ENCODE data around the gene CLC. TPM values are rescaled to one million over a fixed set of nuclear protein-coding genes. Genes with fewer than 3 reads are reported as not detected.

The CLC gene
- total and polyA plus RNA-seq, 3 donors from 2014 or later: 0.61 TPM; not detected in 2

DNA sequence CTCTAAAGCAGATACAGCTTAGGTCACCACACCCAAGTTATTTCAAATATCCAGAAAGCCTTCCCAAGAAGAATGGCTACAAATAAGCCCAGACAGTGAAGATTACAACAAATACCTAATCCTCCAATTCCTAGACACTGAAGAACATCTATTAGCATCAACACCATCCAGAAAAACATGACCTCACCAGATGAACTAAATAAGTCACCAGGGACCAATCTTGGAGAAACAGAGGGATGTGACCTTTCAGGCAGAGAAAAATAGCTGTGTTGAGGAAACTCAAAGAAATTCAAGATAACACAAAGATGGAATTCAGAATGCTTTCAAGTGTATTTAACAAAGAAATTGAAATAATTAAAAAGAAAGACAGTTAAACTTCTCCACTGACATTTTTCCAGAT is 15.0 kb upstream of the CLC start:
- DNase-seq: no peak
- Histone ChIP-seq H3K27ac (no peak overlapping the region), H3K36me3 (ENCODE audit: low read depth, missing control alignments) (no peaks in the 10 kb centered on the region), H3K27me3 (no peaks in the 10 kb centered on the region), H3K9me3 (no peaks in the 10 kb centered on the region), H3K4me1 (no peaks in the 10 kb centered on the region), H3K4me3 (no peak overlapping the region)
- no peak for TF ChIP-seq POLR2A (IDR thresholded peaks at IDR 0.05)
- intact Hi-C loops (cut with DNase I; ENCODE audit: low total_unique reads): no loop called here

DNA sequence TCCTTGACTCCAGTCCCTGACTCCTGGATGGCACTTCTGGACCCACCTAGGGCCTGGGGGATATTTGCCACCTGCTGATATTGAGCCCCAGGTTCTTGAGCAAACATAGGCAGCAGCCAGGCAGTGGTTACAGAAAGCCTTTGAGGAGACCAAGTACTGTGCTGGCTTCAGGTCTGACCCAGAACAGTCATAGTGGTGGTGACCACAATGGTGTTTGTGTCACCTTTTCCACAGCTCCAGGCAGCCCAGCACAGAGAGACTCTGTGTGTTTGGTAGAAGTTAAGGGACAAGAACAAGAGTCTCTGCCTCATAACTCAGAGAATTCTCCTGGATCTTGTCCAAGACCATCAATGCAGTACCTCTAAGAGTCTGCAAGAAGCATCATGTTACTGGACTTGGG is 14.6 kb upstream of the CLC start:
- intact Hi-C loops (cut with DNase I; ENCODE audit: low total_unique reads): no loop called here
- no peak for DNase-seq
- Histone ChIP-seq H3K27me3 (no peaks in the 10 kb centered on the region), H3K36me3 (ENCODE audit: low read depth, missing control alignments) (no peaks in the 10 kb centered on the region), H3K4me1 (no peaks in the 10 kb centered on the region), H3K4me3 (no peak overlapping the region), H3K9me3 (no peaks in the 10 kb centered on the region), H3K27ac (no peak overlapping the region)
- TF ChIP-seq, protein P1, sequence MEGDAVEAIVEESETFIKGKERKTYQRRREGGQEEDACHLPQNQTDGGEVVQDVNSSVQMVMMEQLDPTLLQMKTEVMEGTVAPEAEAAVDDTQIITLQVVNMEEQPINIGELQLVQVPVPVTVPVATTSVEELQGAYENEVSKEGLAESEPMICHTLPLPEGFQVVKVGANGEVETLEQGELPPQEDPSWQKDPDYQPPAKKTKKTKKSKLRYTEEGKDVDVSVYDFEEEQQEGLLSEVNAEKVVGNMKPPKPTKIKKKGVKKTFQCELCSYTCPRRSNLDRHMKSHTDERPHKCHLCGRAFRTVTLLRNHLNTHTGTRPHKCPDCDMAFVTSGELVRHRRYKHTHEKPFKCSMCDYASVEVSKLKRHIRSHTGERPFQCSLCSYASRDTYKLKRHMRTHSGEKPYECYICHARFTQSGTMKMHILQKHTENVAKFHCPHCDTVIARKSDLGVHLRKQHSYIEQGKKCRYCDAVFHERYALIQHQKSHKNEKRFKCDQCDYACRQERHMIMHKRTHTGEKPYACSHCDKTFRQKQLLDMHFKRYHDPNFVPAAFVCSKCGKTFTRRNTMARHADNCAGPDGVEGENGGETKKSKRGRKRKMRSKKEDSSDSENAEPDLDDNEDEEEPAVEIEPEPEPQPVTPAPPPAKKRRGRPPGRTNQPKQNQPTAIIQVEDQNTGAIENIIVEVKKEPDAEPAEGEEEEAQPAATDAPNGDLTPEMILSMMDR (IDR thresholded peaks at IDR 0.05): no peak
- TF ChIP-seq POLR2A (IDR thresholded peaks at IDR 0.05): no peak

DNA sequence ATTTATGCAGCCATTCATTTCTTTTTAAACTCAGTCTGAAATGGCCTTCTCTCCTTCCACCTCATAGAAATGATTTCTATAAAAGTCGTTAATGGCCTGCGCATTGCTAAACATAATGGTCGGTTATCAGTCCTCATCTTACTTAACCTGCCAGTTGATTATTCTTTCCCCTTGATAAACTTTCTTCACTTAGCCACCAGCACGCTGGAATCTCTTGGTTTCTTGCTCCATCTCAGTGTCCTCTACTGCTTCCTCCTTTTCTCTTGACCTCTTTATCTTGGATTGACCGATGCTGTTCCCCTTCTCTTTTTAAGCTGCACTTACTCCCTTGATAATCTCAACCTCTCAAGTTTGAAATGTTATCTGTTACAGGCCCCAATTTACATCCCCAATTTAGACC is 12.2 kb upstream of the CLC start:
- WGBS, 2 donors: 81 to 93% methylated on average over 5 of the region's 5 CpGs

DNA sequence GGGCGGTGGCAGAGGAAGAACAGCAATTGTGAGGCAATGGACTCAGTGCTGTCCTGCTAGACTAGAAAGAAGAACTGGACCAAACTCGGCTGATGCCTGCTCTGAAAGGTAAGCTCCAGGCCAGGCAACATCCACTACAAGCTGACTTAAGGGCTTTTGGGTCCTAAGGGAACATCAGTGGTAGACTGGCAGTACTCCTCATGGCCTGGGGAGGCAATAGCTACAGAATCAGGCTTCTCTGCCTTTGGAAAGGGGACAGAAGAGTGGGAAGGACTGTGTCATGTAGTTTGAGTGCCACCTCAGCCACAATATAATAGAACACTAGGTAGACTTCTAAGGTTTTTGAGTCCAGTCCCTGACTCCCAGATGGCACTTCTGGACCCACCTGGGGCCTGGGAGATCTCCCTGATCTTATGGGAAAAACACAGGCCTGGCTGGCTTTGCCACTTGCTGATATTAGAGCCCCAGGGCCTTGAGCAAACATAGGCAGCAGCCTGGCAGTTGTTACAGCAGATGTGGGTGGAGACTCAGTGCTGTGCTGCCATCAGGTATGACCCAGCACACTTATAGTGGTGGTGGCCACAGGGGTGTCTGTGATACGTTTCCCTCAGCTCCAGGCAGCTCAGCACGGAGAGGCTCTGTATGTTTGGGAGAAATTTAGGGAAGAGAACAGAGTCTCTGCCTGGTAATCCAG is 9.2 kb upstream of the CLC start:
- intact Hi-C loops (cut with DNase I; ENCODE audit: low total_unique reads): no loop called here
- Histone ChIP-seq H3K27ac (no peak overlapping the region), H3K4me3 (no peak overlapping the region), H3K9me3 (no peaks in the 10 kb centered on the region), H3K27me3 (no peaks in the 10 kb centered on the region), H3K4me1 (no peaks in the 10 kb centered on the region), H3K36me3 (ENCODE audit: low read depth, missing control alignments) (no peaks in the 10 kb centered on the region)
- no peak for DNase-seq
- no peak for TF ChIP-seq POLR2A (IDR thresholded peaks at IDR 0.05)
- TF ChIP-seq, protein P1 (IDR thresholded peaks at IDR 0.05): no peak
- 76 to 85% methylated on average over 3 to 4 of the region's 4 CpGs for WGBS, 2 donors

More for the DNA sequence above, 12.2 kb upstream of the CLC start:
- Histone ChIP-seq H3K27ac (no peak overlapping the region), H3K4me3 (no peak overlapping the region), H3K9me3 (no peaks in the 10 kb centered on the region), H3K36me3 (ENCODE audit: low read depth, missing control alignments) (no peaks in the 10 kb centered on the region), H3K4me1 (no peaks in the 10 kb centered on the region), H3K27me3 (no peaks in the 10 kb centered on the region)
- intact Hi-C loops (cut with DNase I; ENCODE audit: low total_unique reads): no loop called here
- TF ChIP-seq, protein P1 (IDR thresholded peaks at IDR 0.05): no peak
- TF ChIP-seq POLR2A (IDR thresholded peaks at IDR 0.05): no peak
- DNase-seq: no peak

DNA sequence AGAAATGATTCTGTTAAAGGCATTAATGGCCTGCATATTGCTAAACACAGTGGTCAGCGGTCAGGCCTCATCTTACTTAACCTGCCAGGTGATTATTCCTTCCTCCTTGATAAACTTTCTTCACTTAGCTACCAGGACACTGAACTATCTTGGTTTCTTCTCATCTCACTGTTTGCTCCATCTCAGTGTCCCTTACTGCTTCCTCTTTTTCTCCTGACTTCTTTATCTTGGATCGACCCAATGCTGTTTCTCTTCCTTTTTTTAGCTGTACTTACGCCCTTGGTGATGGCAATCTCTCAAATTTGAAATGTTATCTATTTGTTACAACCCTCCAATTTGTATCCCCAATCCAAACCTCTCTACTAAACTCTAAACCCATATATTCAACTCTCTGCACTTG is 7.8 kb upstream of the CLC start:
- Histone ChIP-seq H3K9me3 (no peaks in the 10 kb centered on the region), H3K36me3 (ENCODE audit: low read depth, missing control alignments) (no peaks in the 10 kb centered on the region), H3K4me3 (no peak overlapping the region), H3K4me1 (no peaks in the 10 kb centered on the region), H3K27me3 (no peaks in the 10 kb centered on the region), H3K27ac (no peak overlapping the region)
- no peak for DNase-seq
- TF ChIP-seq POLR2A (IDR thresholded peaks at IDR 0.05): no peak
- TF ChIP-seq, protein P1 (IDR thresholded peaks at IDR 0.05): no peak
- intact Hi-C loops (cut with DNase I; ENCODE audit: low total_unique reads): no loop called here
- 69 to 84% methylated on average over 3 of the region's 3 CpGs for WGBS, 2 donors
